ENCODE data around the gene MAP4K2.

GRCh38 chr11:64836448-64837072, 33.5 kb upstream of the MAP4K2 start:
- TF ChIP-seq CTCF (IDR thresholded peaks at IDR 0.05; ENCODE audit: borderline replicate concordance, extremely low read depth, low read length, poor library complexity, severe bottlenecking) (no peak), EZH2 (IDR thresholded peaks at IDR 0.05; ENCODE audit: borderline replicate concordance, low read depth, low read length, severe bottlenecking) (no peak)
